ENCODE data around the gene PIAS2. TPM values are rescaled to one million over a fixed set of nuclear protein-coding genes. Genes with fewer than 3 reads are reported as not detected.

Gene PIAS2
- total RNA-seq, 1 experiment from 2014 or later = 72.8 TPM

- Histone ChIP-seq H3K4me3 (ENCODE audit: low read depth, low read length, poor library complexity, severe bottlenecking) (no peak overlapping the region), H3K27me3 (replicated peaks; ENCODE audit: insufficient read depth, low read depth, low read length, poor library complexity) (no peaks in the 10 kb centered on the region), H3K4me1 (ENCODE audit: insufficient read depth, low read length, poor library complexity, severe bottlenecking) (peaks cover 39% of the 10 kb centered on the region), H3K36me3 (ENCODE audit: insufficient read depth, low read length, poor library complexity, severe bottlenecking) (no peaks in the 10 kb centered on the region), H3K27ac (ENCODE audit: low read depth, low read length, poor library complexity, severe bottlenecking) (peak overlapping the region; percentile 78), H3K9me3 (ENCODE audit: low read depth, low read length, poor library complexity, severe bottlenecking) (no peaks in the 10 kb centered on the region)
- TSS peak; percentile 94 for BruUV-seq (replicated peaks)
- CTCF ChIA-PET = no interaction called here
- POLR2A ChIA-PET (ENCODE audit: low non-redundant PET) = interaction anchor here (0.6 kb wide), 1 partner anchor 8 kb away, joined by 3 read pairs; no protein-coding TSS in a partner anchor
- intact Hi-C loops (cut with micrococcal nuclease; ENCODE audit: unreplicated experiment) = no loop called here
- DNase-seq (ENCODE audit: low spot score) = no peak
- TF ChIP-seq CTCF (conservative IDR thresholded peaks at IDR 0.05; ENCODE audit: low read depth, low read length) = no peak
Observed at GRCh38 chr18:46770708-46771107, 146.6 kb downstream of the PIAS2 start.

GRCh38 chr18:46768166-46768921 lies 149.0 kb downstream of the PIAS2 start:
- Histone ChIP-seq H3K27ac (ENCODE audit: low read depth, low read length, poor library complexity, severe bottlenecking) (no peak overlapping the region), H3K27me3 (replicated peaks; ENCODE audit: insufficient read depth, low read depth, low read length, poor library complexity) (no peaks in the 10 kb centered on the region), H3K4me1 (ENCODE audit: insufficient read depth, low read length, poor library complexity, severe bottlenecking) (peaks cover 39% of the 10 kb centered on the region), H3K36me3 (ENCODE audit: insufficient read depth, low read length, poor library complexity, severe bottlenecking) (no peaks in the 10 kb centered on the region), H3K9me3 (ENCODE audit: low read depth, low read length, poor library complexity, severe bottlenecking) (no peaks in the 10 kb centered on the region), H3K4me3 (ENCODE audit: low read depth, low read length, poor library complexity, severe bottlenecking) (no peak overlapping the region)
- BruUV-seq (replicated peaks) = no TSS peak
- TF ChIP-seq EZH2 (IDR thresholded peaks at IDR 0.05; ENCODE audit: borderline replicate concordance, low read depth, low read length, poor library complexity, severe bottlenecking) (no peak), CTCF (conservative IDR thresholded peaks at IDR 0.05; ENCODE audit: low read depth, low read length) (no peak)
- ChIA-PET CTCF (no interaction called here), POLR2A (ENCODE audit: low non-redundant PET) (no interaction called here)
- no peak for DNase-seq (ENCODE audit: low spot score)
- intact Hi-C loops (cut with micrococcal nuclease; ENCODE audit: unreplicated experiment) = no loop called here

GRCh38 chr18:46767217-46767616 lies 150.1 kb downstream of the PIAS2 start:
- CTCF ChIA-PET = no interaction called here

More at GRCh38 chr18:46767217-46767616, 150.1 kb downstream of the PIAS2 start:
- no peaks in the 10 kb centered on the region for H3K9me3 ChIP-seq (ENCODE audit: low read depth, low read length, poor library complexity, severe bottlenecking)
- TF ChIP-seq EZH2 (IDR thresholded peaks at IDR 0.05; ENCODE audit: borderline replicate concordance, low read depth, low read length, poor library complexity, severe bottlenecking) (no peak), CTCF (conservative IDR thresholded peaks at IDR 0.05; ENCODE audit: low read depth, low read length) (no peak)
- DNase-seq (ENCODE audit: low spot score) = no peak
- no peak overlapping the region for H3K4me3 ChIP-seq (ENCODE audit: low read depth, low read length, poor library complexity, severe bottlenecking)
- H3K4me1 ChIP-seq (ENCODE audit: insufficient read depth, low read length, poor library complexity, severe bottlenecking) = peaks cover 33% of the 10 kb centered on the region
- no peaks in the 10 kb centered on the region for H3K27me3 ChIP-seq (replicated peaks; ENCODE audit: insufficient read depth, low read depth, low read length, poor library complexity)
- no peaks in the 10 kb centered on the region for H3K36me3 ChIP-seq (ENCODE audit: insufficient read depth, low read length, poor library complexity, severe bottlenecking)
- POLR2A ChIA-PET (ENCODE audit: low non-redundant PET) = interaction anchor here (0.5 kb wide), 1 partner anchor 827 kb away, joined by 3 read pairs; no protein-coding TSS in a partner anchor
- intact Hi-C loops (cut with micrococcal nuclease; ENCODE audit: unreplicated experiment) = no loop called here
- BruUV-seq (replicated peaks) = no TSS peak
- no peak overlapping the region for H3K27ac ChIP-seq (ENCODE audit: low read depth, low read length, poor library complexity, severe bottlenecking)
